ENCODE measurements around the gene TJP2. TPM values are rescaled to one million over a fixed set of nuclear protein-coding genes. Genes with fewer than 3 reads are reported as not detected.

The TJP2 gene
- total and polyA plus RNA-seq, 2 donors from 2014 or later, result 35.9 to 148 TPM

- peak overlapping the region; percentile 0 to 59 for H3K27ac ChIP-seq (ENCODE audit: low read depth in 2 of 2, low read length in 2 of 2)
- H3K9ac ChIP-seq (ENCODE audit: low read length in 3 of 3), result no peak overlapping the region
- intact Hi-C loops (cut with DNase I), result no loop called here
- TF ChIP-seq CTCF (IDR thresholded peaks at IDR 0.05; ENCODE audit: borderline replicate concordance, extremely low read depth, insufficient read depth), result no peak
- no peaks in the 10 kb centered on the region for H3K9me3 ChIP-seq (ENCODE audit: control insufficient read depth in 2 of 3, insufficient read depth in 1 of 3, low read length in 3 of 3)
- FAIRE-seq, result no peak
- no peaks in the 10 kb centered on the region for H3K27me3 ChIP-seq (ENCODE audit: control insufficient read depth, insufficient read depth, low read length)
- DNase-seq, result peak in 3 of 5 donors; percentile 55 to 70 (median 61)
- peaks cover 0 to 6% (median 0%) of the 10 kb centered on the region in 3 donors for H3K36me3 ChIP-seq (ENCODE audit: control insufficient read depth in 2 of 3, insufficient read depth in 3 of 3, low read length in 3 of 3)
- H3K4me3 ChIP-seq (ENCODE audit: low read length in 3 of 3), result no peak overlapping the region
- H3K4me1 ChIP-seq (ENCODE audit: control insufficient read depth in 2 of 3, insufficient read depth in 2 of 3, low read depth in 1 of 3, low read length in 3 of 3), result peaks cover 0 to 21% (median 20%) of the 10 kb centered on the region in 3 donors
These were observed 37.3 kb upstream of the TJP2 start for GRCh38 chr9:69136779-69137178.

- Histone ChIP-seq H3K9ac (ENCODE audit: low read length in 3 of 3) (no peak overlapping the region), H3K27me3 (ENCODE audit: control insufficient read depth, insufficient read depth, low read length) (no peaks in the 10 kb centered on the region), H3K9me3 (ENCODE audit: control insufficient read depth in 2 of 3, insufficient read depth in 1 of 3, low read length in 3 of 3) (no peaks in the 10 kb centered on the region), H3K4me3 (ENCODE audit: low read length in 3 of 3) (no peak overlapping the region), H3K27ac (ENCODE audit: low read depth in 2 of 2, low read length in 2 of 2) (no peak overlapping the region), H3K36me3 (ENCODE audit: control insufficient read depth in 2 of 3, insufficient read depth in 3 of 3, low read length in 3 of 3) (peaks cover 0 to 6% (median 0%) of the 10 kb centered on the region in 3 donors), H3K4me1 (ENCODE audit: control insufficient read depth in 2 of 3, insufficient read depth in 2 of 3, low read depth in 1 of 3, low read length in 3 of 3) (peaks cover 0 to 17% (median 15%) of the 10 kb centered on the region in 3 donors)
- intact Hi-C loops (cut with DNase I), result no loop called here
- DNase-seq (no peak), FAIRE-seq (no peak)
- no peak for TF ChIP-seq CTCF (IDR thresholded peaks at IDR 0.05; ENCODE audit: borderline replicate concordance, extremely low read depth, insufficient read depth)
These were observed 36.8 kb upstream of the TJP2 start for GRCh38 chr9:69137311-69137710.

GRCh38 chr9:69139596-69139995 is 34.5 kb upstream of the TJP2 start:
- H3K36me3 ChIP-seq (ENCODE audit: control insufficient read depth in 2 of 3, insufficient read depth in 3 of 3, low read length in 3 of 3), result peaks cover 0 to 6% (median 2%) of the 10 kb centered on the region in 3 donors
- no peak for DNase-seq

More at GRCh38 chr9:69139596-69139995, 34.5 kb upstream of the TJP2 start:
- TF ChIP-seq CTCF (IDR thresholded peaks at IDR 0.05; ENCODE audit: borderline replicate concordance, extremely low read depth, insufficient read depth), result no peak
- H3K27ac ChIP-seq (ENCODE audit: low read depth in 2 of 2, low read length in 2 of 2), result no peak overlapping the region
- no peak overlapping the region for H3K9ac ChIP-seq (ENCODE audit: low read length in 3 of 3)
- H3K9me3 ChIP-seq (ENCODE audit: control insufficient read depth in 2 of 3, insufficient read depth in 1 of 3, low read length in 3 of 3), result no peaks in the 10 kb centered on the region
- H3K4me3 ChIP-seq (ENCODE audit: low read length in 3 of 3), result no peak overlapping the region
- FAIRE-seq, result no peak
- H3K27me3 ChIP-seq (ENCODE audit: control insufficient read depth, insufficient read depth, low read length), result no peaks in the 10 kb centered on the region
- intact Hi-C loops (cut with DNase I), result no loop called here
- H3K4me1 ChIP-seq (ENCODE audit: control insufficient read depth in 2 of 3, insufficient read depth in 2 of 3, low read depth in 1 of 3, low read length in 3 of 3), result peaks cover 0 to 4% (median 0%) of the 10 kb centered on the region in 3 donors
